Measurements from ENCODE around the gene CGB3. TPM values are rescaled to one million over a fixed set of nuclear protein-coding genes. Genes with fewer than 3 reads are reported as not detected.

The CGB3 gene
- total RNA-seq, 1 experiment from 2014 or later = 0.46 TPM

DNA sequence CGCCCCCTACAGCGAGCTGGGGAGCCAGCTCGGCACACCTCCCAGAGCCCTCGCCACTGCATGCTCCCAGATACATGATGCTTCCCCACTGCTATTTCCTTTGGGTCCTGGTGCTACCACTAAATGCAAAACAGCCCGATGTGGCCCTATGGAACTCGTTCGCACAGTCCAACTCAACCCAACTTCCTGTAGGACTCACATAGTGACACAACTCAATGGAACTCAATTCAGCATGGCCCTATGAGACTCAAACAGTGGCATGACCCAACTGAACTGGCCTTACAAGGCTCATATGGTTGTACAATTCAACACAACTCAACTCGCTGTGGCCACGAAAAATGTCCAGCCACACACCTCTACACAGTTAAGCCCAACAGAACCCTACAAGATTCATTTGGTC is 44.9 kb upstream of the CGB3 start:
- Histone ChIP-seq H3K9me3 (ENCODE audit: control insufficient read depth, low read depth, low read length) (no peaks in the 10 kb centered on the region), H4K91ac (ENCODE audit: insufficient read length, low read depth, low read length) (no peak overlapping the region), H2BK20ac (ENCODE audit: low read depth, low read length, poor library complexity, severe bottlenecking) (no peak overlapping the region), H2BK12ac (ENCODE audit: insufficient read length, low read depth, low read length) (no peak overlapping the region), H2BK120ac (ENCODE audit: low read depth, low read length, poor library complexity, severe bottlenecking) (no peak overlapping the region), H4K20me1 (ENCODE audit: control insufficient read depth, insufficient read depth, insufficient read length) (no peaks in the 10 kb centered on the region), H3K4ac (ENCODE audit: low read depth, low read length) (no peak overlapping the region), H3K79me1 (ENCODE audit: insufficient read depth, low read depth, low read length, poor library complexity, severe bottlenecking) (no peaks in the 10 kb centered on the region), H3K14ac (ENCODE audit: insufficient read depth, low read length) (no peak overlapping the region), H2AK5ac (ENCODE audit: insufficient read length, low read length) (no peak overlapping the region), H3K23ac (ENCODE audit: insufficient read length, low read depth, low read length) (no peak overlapping the region), H4K8ac (replicated peaks; ENCODE audit: insufficient read length, low read depth, low read length) (no peak overlapping the region), H3K9ac (ENCODE audit: extremely low read depth, insufficient read length, low read length) (no peak overlapping the region), H3K56ac (ENCODE audit: insufficient read length, low read depth, low read length) (no peak overlapping the region), H4K5ac (ENCODE audit: insufficient read length, low read depth, low read length) (no peak overlapping the region), H3T11ph (ENCODE audit: low read length) (no peak overlapping the region), H2AFZ (ENCODE audit: low read length) (no peak overlapping the region), H3K23me2 (ENCODE audit: insufficient read length, low read depth, low read length, poor library complexity, severe bottlenecking) (peaks cover 3% of the 10 kb centered on the region), H3K18ac (ENCODE audit: insufficient read length, low read depth, low read length) (no peak overlapping the region), H3K4me2 (ENCODE audit: insufficient read depth, insufficient read length, low read length) (no peak overlapping the region), H3K27me3 (ENCODE audit: insufficient read depth, low read length) (peaks cover 49% of the 10 kb centered on the region), H3K79me2 (ENCODE audit: insufficient read depth, low read length) (no peaks in the 10 kb centered on the region), H2BK5ac (ENCODE audit: insufficient read length, low read length) (no peak overlapping the region), H2BK15ac (ENCODE audit: low read depth, low read length) (no peak overlapping the region), H3K27ac (ENCODE audit: insufficient read length, low read depth, low read length) (no peak overlapping the region), H3K4me1 (ENCODE audit: insufficient read depth, low read length) (peaks cover 2% of the 10 kb centered on the region; the same call in 1 of the 2 replicates)
- no peak overlapping the region for H3K27ac Mint-ChIP-seq
- H3K9me3 Mint-ChIP-seq = peaks cover 9 to 18% of the 10 kb centered on the region in 2 experiments; a peak in 4 of 5 replicates
- peaks cover 0 to 4% (median 3%) of the 10 kb centered on the region in 3 experiments; a peak in 3 of 7 replicates for H3K36me3 Mint-ChIP-seq (ENCODE audit: insufficient read depth in 1 of 3, low read depth in 3 of 3)
- WGBS (ENCODE audit: extremely low coverage, insufficient read length, low lambda C conversion rate) = no CpG with 5 or more reads among the region's 9 CpGs
- peaks cover 87% of the 10 kb centered on the region for H3K27me3 Mint-ChIP-seq (ENCODE audit: low read depth)
- no peak for DNase-seq
- H3K4me1 Mint-ChIP-seq = peaks cover 23 to 50% of the 10 kb centered on the region in 2 experiments
- TF ChIP-seq, protein P1, sequence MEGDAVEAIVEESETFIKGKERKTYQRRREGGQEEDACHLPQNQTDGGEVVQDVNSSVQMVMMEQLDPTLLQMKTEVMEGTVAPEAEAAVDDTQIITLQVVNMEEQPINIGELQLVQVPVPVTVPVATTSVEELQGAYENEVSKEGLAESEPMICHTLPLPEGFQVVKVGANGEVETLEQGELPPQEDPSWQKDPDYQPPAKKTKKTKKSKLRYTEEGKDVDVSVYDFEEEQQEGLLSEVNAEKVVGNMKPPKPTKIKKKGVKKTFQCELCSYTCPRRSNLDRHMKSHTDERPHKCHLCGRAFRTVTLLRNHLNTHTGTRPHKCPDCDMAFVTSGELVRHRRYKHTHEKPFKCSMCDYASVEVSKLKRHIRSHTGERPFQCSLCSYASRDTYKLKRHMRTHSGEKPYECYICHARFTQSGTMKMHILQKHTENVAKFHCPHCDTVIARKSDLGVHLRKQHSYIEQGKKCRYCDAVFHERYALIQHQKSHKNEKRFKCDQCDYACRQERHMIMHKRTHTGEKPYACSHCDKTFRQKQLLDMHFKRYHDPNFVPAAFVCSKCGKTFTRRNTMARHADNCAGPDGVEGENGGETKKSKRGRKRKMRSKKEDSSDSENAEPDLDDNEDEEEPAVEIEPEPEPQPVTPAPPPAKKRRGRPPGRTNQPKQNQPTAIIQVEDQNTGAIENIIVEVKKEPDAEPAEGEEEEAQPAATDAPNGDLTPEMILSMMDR (conservative IDR thresholded peaks at IDR 0.05) = no peak
- H3K4me3 Mint-ChIP-seq = no peak overlapping the region
